NCI-H460 (cell line): ENCODE results near the gene SIRT2. TPM values are rescaled to one million over a fixed set of nuclear protein-coding genes. Genes with fewer than 3 reads are reported as not detected.

Source experiments
- DNase-seq: peaks from one replicate; pipeline ENCODE4 v3.0.0-alpha.2; 2016; ENCODE audit warnings: low read depth; ENCODE audit errors: extremely low read depth
- total RNA-seq: library from RNA; depleted of rRNA; stranded (reverse); fragments of >200 nt; shearing (Covaris generic); gene quantifications from 2 replicates; pipeline ENCODE4 v1.2.3, GENCODE V29; 2014

Gene SIRT2
- total RNA-seq, 1 experiment from 2014 or later: 23.3 TPM

GRCh38 chr19:38849147-38849859 is 50.1 kb downstream of the SIRT2 start:
- DNase-seq: peak; percentile 89

GRCh38 chr19:38848299-38849146 is 50.9 kb downstream of the SIRT2 start:
- no peak for DNase-seq

DNA sequence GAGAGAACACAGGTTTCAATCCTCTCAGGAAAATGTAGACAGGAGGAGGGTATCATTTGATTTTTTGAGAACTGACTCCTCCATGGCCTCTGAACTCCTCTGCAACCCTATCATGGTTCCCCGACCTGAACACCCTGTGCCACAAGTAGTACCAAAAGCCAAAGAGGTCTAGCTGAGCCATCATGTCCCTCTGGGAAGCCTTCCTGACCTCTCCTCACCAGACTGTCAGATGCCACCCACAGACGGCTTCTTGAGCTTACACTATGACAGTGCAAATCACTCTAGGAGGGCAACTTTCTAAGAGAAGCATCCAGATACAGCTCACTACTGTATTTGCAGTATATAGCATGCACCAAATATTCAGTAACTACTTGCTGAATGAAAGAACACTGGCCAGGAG is 53.3 kb downstream of the SIRT2 start:
- DNase-seq: no peak

- DNase-seq: no peak
Measured at GRCh38 chr19:38845374-38846024, 53.9 kb downstream of the SIRT2 start.

- DNase-seq: no peak
Measured at GRCh38 chr19:38844093-38844686, 55.2 kb downstream of the SIRT2 start.

GRCh38 chr19:38843175-38843758 is 56.2 kb downstream of the SIRT2 start:
- DNase-seq: no peak

GRCh38 chr19:38842439-38843174 is 56.8 kb downstream of the SIRT2 start:
- DNase-seq: no peak

GRCh38 chr19:38841787-38842438 is 57.5 kb downstream of the SIRT2 start:
- no peak for DNase-seq

DNA sequence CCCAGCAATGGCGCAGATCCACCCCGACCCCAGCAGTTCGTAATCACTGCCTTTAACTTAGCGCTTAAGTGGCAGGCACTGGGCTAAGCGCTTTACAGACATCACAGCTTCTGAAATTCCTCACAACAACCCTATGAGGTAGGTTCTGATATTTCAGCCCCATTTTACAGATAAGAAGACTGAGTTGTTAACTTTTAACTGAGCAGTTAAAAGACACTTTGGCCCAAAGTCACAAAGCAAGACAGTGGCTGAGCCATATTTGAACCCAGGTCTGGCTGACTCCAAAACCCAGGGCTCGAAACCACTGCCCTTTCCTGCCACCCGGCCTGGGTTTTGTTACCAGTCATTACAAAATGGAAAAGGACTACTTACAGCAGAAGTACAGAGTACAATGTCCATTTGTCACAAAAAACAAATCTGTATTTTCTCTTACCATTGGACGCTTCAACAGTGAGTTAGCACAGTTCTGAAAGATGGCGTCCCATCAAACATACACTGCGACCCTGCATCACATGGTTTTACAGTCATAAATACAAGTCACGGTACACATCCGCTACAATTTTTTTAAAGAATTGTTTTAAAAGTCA is 58.1 kb downstream of the SIRT2 start:
- no peak for DNase-seq

GRCh38 chr19:38840583-38840968 is 58.8 kb downstream of the SIRT2 start:
- no peak for DNase-seq

DNA sequence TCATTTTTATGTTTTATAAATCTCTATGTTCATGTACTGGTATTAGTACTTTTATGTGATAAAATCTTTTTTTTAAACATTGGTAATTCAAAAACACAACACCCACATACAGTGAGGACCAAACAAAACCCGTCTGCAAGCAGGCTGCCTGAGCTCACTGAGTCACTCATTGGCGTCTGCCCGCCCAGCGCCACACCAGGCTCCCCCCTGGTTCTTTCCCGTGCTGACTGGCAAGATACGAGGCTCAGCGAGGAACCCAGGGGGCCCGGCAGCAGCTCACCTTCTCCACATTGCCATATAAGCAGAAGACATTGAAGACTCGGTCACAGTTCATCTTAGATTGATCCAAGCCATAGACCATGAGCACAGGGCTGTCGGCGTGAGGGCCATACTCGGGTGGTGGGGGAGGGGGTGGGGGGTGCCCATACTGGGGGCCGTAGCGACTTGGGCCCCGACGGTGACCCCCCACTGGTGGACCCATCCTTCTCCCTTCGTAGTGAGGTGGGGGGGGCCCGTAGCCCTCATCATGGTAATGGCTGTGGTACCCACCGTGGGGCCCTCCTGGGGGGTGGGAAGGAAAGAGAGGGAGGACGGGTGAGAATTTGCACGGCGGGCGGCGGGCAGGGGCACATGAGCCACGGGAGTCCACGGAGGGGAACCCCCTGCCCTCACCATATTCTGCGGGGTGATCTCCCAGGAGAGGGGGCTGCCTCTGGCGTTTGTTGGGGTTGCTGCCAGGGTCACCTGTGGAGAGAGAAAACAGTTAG is 59.4 kb downstream of the SIRT2 start:
- DNase-seq: no peak

DNA sequence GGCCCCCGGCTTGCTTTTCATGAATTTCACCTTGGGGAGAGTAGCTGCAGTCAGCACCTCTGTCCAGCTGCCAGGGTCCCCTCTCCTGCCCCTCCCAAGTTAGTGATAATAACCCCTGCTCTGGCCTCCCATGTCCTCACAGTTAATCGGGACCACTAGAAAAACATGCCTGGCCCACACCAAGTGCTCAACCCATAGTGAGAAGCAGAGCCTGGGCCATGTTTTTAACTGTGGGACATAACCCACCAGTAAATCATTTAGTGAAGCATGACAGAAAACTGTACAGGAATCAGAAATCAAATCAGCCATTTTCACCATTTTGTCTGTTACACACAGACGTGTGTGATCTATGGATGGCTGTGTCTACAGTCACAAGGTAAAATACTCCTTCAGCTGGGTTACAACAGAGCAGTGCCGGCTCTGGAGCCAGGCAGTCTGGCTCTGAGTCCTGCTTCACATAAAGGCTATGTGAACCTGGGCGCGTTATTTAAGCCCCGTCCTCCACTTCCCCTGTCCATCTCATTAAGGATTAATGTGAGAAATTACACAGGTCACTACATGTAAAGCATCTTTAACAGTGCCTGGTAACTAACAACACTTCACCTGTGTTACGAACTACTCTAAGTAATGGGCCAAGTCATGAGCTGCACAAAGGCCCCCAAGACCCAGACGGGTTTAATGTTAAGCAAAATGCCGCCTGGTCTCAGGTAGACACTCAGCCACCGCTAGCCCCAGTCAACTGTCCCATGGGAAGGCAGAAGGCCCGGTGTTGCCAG is 60.2 kb downstream of the SIRT2 start:
- DNase-seq: no peak

- no peak for DNase-seq
Measured at GRCh38 chr19:38838208-38838985, 61.0 kb downstream of the SIRT2 start.

GRCh38 chr19:38837656-38838121 is 61.7 kb downstream of the SIRT2 start:
- DNase-seq: no peak

DNA sequence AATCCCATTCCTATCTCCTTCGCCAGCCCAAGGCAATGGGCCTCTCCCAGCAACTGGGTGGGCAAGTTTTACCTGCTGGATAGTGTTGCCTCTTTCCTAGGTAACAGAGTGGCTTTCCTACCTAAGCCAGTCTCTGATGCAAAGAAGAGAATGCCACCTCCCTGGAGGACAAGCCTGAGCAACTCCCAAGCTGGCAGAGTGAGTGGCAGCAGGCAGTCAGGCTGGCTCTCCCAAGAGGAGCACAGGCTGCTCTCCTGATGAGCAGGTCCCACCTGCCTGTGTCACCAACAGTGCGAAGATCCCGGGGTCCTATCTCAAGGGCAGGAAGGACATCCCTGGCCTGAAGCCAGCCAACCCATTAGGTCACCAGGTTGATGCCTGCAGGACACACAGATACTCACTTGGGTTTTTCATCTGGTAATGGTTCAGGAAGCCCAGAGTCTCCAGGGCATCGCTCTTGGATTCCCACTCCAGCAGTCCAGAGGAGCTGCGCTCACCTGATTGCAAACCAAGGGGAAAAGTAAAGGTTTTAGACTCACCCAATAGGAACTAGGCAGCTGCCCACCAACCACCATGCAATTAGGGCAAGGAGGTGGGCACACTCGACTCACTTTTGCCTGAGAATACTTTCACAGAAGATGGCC is 62.3 kb downstream of the SIRT2 start:
- DNase-seq: no peak
